GM12878 (cell line): Measurements from ENCODE around the gene LHX6. TPM values are rescaled to one million over a fixed set of nuclear protein-coding genes. Genes with fewer than 3 reads are reported as not detected.

Experiments
- ATAC-seq: fragments of 200-7000 bp; cut with Tn5 transposase; 3 replicates; pipeline ENCODE4 v1.9.1; 2020; ENCODE audit warnings: mild to moderate bottlenecking, moderate library complexity
- BruUV-seq: library from RNA; stranded (reverse); fragments of 400-500 nt; replicated peaks from 2 replicates; lab custom pipeline; 2021; lab: Mats Ljungman, UMichigan
- CTCF ChIA-PET: fragments of 300-600 bp; sonication (Branson Sonifier 250); formaldehyde crosslinking; extraction: SDS; loops from one replicate; lab custom pipeline; 2021; ENCODE audit warnings: inconsistent platforms; lab: Yijun Ruan, JAX
- POLR2A ChIA-PET: fragments of 350-600 bp; formaldehyde crosslinking; extraction: SDS; loops from one replicate; lab custom pipeline; 2021; ENCODE audit warnings: inconsistent platforms; lab: Charles Lee
- RAD21 ChIA-PET: fragments of 300-600 bp; sonication (Branson Sonifier 250); formaldehyde crosslinking; loops from one replicate; lab custom pipeline; 2023; ENCODE audit warnings: antibody characterized with exemption; ENCODE audit not compliant: unreplicated experiment; lab: Charles Lee
- SMC1A ChIA-PET: fragments of 300-600 bp; sonication (Branson Sonifier 250); formaldehyde crosslinking; loops from one replicate; lab custom pipeline; 2023; ENCODE audit not compliant: unreplicated experiment, uncharacterized antibody; lab: Charles Lee
- DNase-seq: peaks from one replicate; pipeline ENCODE4 v3.0.0-alpha.2; 2011; ENCODE audit warnings: low read depth, low spot score
- FAIRE-seq: peaks from 3 replicates; lab custom pipeline; 2011; peaks lifted over from hg19 to GRCh38; lab: Jason Lieb, UNC
- H2AFZ ChIP-seq: 2 replicates; pipeline ENCODE4 v1.6.0; 2011; ENCODE audit warnings: low read depth, low read length, control low read depth; ENCODE audit not compliant: control insufficient read depth
- H3K27ac ChIP-seq: 2 replicates; pipeline ENCODE4 v1.5.1; 2011; ENCODE audit warnings: control low read depth; ENCODE audit not compliant: control insufficient read depth, insufficient read depth
- H3K27me3 ChIP-seq, 2 experiments: replicated peaks in 1 of 2; 2 replicates each; pipeline versions ENCODE4 v1.6.0 to v1.6.1; 2011; ENCODE audit warnings: low read length in 1 of 2; ENCODE audit not compliant: control insufficient read depth in 2 of 2, insufficient read depth in 2 of 2
- H3K36me3 ChIP-seq, 2 experiments: 2 replicates each; pipeline ENCODE4 v1.5.1; 2011; ENCODE audit warnings: low read length in 1 of 2; ENCODE audit not compliant: control insufficient read depth in 2 of 2, insufficient read depth in 2 of 2
- H3K4me1 ChIP-seq: 2 replicates; pipeline ENCODE4 v1.6.1; 2011; ENCODE audit warnings: mild to moderate bottlenecking, low read length, moderate library complexity, mixed read lengths; ENCODE audit not compliant: control insufficient read depth, insufficient read depth
- H3K4me2 ChIP-seq: 2 replicates; pipeline ENCODE4 v1.6.0; 2011; ENCODE audit warnings: control low read depth; ENCODE audit not compliant: control insufficient read depth, insufficient read depth
- H3K4me3 ChIP-seq: fragments of 200-600 bp; sonication (generic); 2 replicates; pipeline ENCODE4 v1.5.1; 2016
- H3K79me2 ChIP-seq: 2 replicates; pipeline ENCODE4 v1.6.0; 2011; ENCODE audit warnings: low read length; ENCODE audit not compliant: control insufficient read depth, insufficient read depth
- H3K9ac ChIP-seq: 2 replicates; pipeline ENCODE4 v1.8.0; 2011; ENCODE audit warnings: low read length, control low read depth, mixed read lengths; ENCODE audit not compliant: control insufficient read depth, insufficient read depth
- H3K9me3 ChIP-seq: replicated peaks from 3 replicates; pipeline ENCODE4 v1.5.1; 2011; ENCODE audit warnings: mild to moderate bottlenecking, low read length; ENCODE audit not compliant: control insufficient read depth, insufficient read depth
- H4K20me1 ChIP-seq: 2 replicates; pipeline ENCODE4 v1.6.0; 2011; ENCODE audit not compliant: control insufficient read depth, insufficient read depth
- ASH2L ChIP-seq: fragments of 300-600, 200-600 bp; sonication (generic); IDR thresholded peaks from 2 replicates; pipeline ENCODE4 v1.6.1; 2017; ENCODE audit warnings: low read depth, mild to moderate bottlenecking, borderline replicate concordance
- ATF2 ChIP-seq: IDR thresholded peaks from 2 replicates; pipeline ENCODE4 v1.6.1; 2012; ENCODE audit warnings: low read length, inconsistent platforms
- ATF3 ChIP-seq: IDR thresholded peaks from 2 replicates; pipeline ENCODE4 v1.6.1; 2011; ENCODE audit warnings: low read depth, mild to moderate bottlenecking, low read length, moderate library complexity, borderline replicate concordance; ENCODE audit errors: extremely low read depth
- BCLAF1 ChIP-seq: fragments of 450-650 bp; IDR thresholded peaks from 2 replicates; pipeline ENCODE4 v1.6.1; 2017; ENCODE audit warnings: antibody characterized with exemption, mild to moderate bottlenecking, moderate library complexity
- E4F1 ChIP-seq: fragments of 450-650 bp; IDR thresholded peaks from 2 replicates; pipeline ENCODE4 v1.6.1; 2018; ENCODE audit warnings: borderline replicate concordance, mild to moderate bottlenecking; ENCODE audit not compliant: partially characterized antibody
- GABPA ChIP-seq: IDR thresholded peaks from 2 replicates; pipeline ENCODE4 v1.6.1; 2014; ENCODE audit warnings: antibody characterized with exemption, low read depth, mild to moderate bottlenecking, inconsistent platforms
- HDAC6 ChIP-seq: fragments of 200-600 bp; sonication (generic); IDR thresholded peaks from one replicate; pipeline ENCODE4 v1.8.0; 2017; ENCODE audit warnings: antibody characterized with exemption; ENCODE audit not compliant: unreplicated experiment
- NKRF ChIP-seq: fragments of 450-650 bp; conservative IDR thresholded peaks from 2 replicates; pipeline ENCODE4 v1.6.1; 2017; ENCODE audit warnings: mild to moderate bottlenecking, moderate library complexity
- POLR2A ChIP-seq: IDR thresholded peaks from 2 replicates; pipeline ENCODE4 v1.6.1; 2011; ENCODE audit warnings: low read depth, mild to moderate bottlenecking, low read length
- RAD51 ChIP-seq: fragments of 450-650 bp; IDR thresholded peaks from 2 replicates; pipeline ENCODE4 v1.6.1; 2016; ENCODE audit warnings: moderate library complexity, mild to moderate bottlenecking, inconsistent platforms
- RFX5 ChIP-seq: IDR thresholded peaks from 2 replicates; pipeline ENCODE4 v1.6.1; 2011; ENCODE audit warnings: low read depth, low read length, improper control_type of control experiment
- RUNX3 ChIP-seq: IDR thresholded peaks from 2 replicates; pipeline ENCODE4 v1.6.1; 2012; ENCODE audit warnings: low read length, inconsistent platforms
- SIX5 ChIP-seq: IDR thresholded peaks from 2 replicates; pipeline ENCODE4 v1.6.1; 2011; ENCODE audit warnings: mild to moderate bottlenecking, low read depth, low read length, moderate library complexity; ENCODE audit not compliant: severe bottlenecking
- TARDBP ChIP-seq: IDR thresholded peaks from 2 replicates; pipeline ENCODE4 v1.6.1; 2016; ENCODE audit warnings: borderline replicate concordance
- WRNIP1 ChIP-seq: IDR thresholded peaks from 2 replicates; pipeline ENCODE4 v1.6.1; 2011; ENCODE audit warnings: low read depth, low read length, improper control_type of control experiment, borderline replicate concordance
- ZZZ3 ChIP-seq: IDR thresholded peaks from 2 replicates; pipeline ENCODE4 v1.6.1; 2011; ENCODE audit warnings: low read depth; ENCODE audit not compliant: control insufficient read depth, insufficient read length
- WGBS: methylation state at CpG from one replicate; pipeline ENCODE4 v1.1.6; 2016; ENCODE audit warnings: low lambda C conversion rate; ENCODE audit not compliant: insufficient replicate concordance, insufficient coverage; ENCODE audit errors: missing lambda C conversion rate; 5-methylcytosine and 5-hydroxymethylcytosine counted together
- in situ Hi-C: fragments of 300-500 bp; cut with MboI; formaldehyde crosslinking; loops from 9 replicates; pipeline ENCODE4 v1.14.3; 2018; ENCODE audit warnings: mixed read lengths
- intact Hi-C: fragments of 100-400 bp; cut with micrococcal nuclease; formaldehyde crosslinking; loops from one replicate; pipeline ENCODE4 v1.14.2; 2022; ENCODE audit not compliant: unreplicated experiment
- polyA plus RNA-seq, 11 experiments: library from polyadenylated mRNA; depleted of rRNA in 4 of 11; unstranded in 6 of 11; stranded (reverse) in 5 of 11; fragments of >200 nt; fragmentation: Nextera tagmentation in 4 of 11; fragmentation: Illumina TruSeq in 1 of 11; extraction: Ambion mirVana in 4 of 11; extraction: Trizol in 1 of 11; gene quantifications; 1 replicate in 1 of 11; 2 replicates in 10 of 11; pipeline versions ENCODE4 v1.2.1 to v1.2.3, GENCODE V29; 2011 to 2016; ENCODE audit warnings: inconsistent platforms in 2 of 11, missing spikeins in 2 of 11, low read depth in 1 of 11
- total RNA-seq, 4 experiments: library from RNA; depleted of rRNA in 3 of 4; stranded (reverse); fragments of >200 nt in 3 of 4; fragmentation: Illumina TruSeq in 1 of 4; extraction: Trizol in 1 of 4; gene quantifications; 2 replicates each; pipeline versions ENCODE4 v1.2.1 to v1.2.3, GENCODE V29; 2013 to 2021

The LHX6 gene
- total and polyA plus RNA-seq, 10 of the 15 experiments (the other 5 are each of a cell fraction or from before 2014, with no cell fraction given) = not detected

- 95% methylated on average over 5 of the region's 5 CpGs for WGBS
- DNase-seq = no peak
- CTCF ChIA-PET = interaction anchor here (0.5 to 0.8 kb wide), 2 partner anchors 10 to 14 kb away, joined by 3 read pairs; no protein-coding TSS in a partner anchor
- no peak for ATAC-seq
- H2AFZ ChIP-seq = no peak overlapping the region
- TSS peak; percentile 4 for BruUV-seq
- intact Hi-C loops (no loop called here), in situ Hi-C loops (no loop called here)
- H3K4me3 ChIP-seq = no peak overlapping the region
- RAD21 ChIA-PET = no interaction called here
- no peaks in the 10 kb centered on the region for H3K27me3 ChIP-seq
- H3K36me3 ChIP-seq = peaks cover 2 to 21% of the 10 kb centered on the region in 2 experiments; a peak in 3 of 4 replicates
- FAIRE-seq = no peak
- H3K9me3 ChIP-seq = no peaks in the 10 kb centered on the region
- H3K9ac ChIP-seq = no peak overlapping the region
- H3K79me2 ChIP-seq = no peaks in the 10 kb centered on the region; the same call in 1 of the 2 replicates
- SMC1A ChIA-PET = interaction anchor here (1.0 kb wide), 1 partner anchor 10 kb away, joined by 3 read pairs; no protein-coding TSS in a partner anchor
- H4K20me1 ChIP-seq = no peaks in the 10 kb centered on the region
- no peaks in the 10 kb centered on the region for H3K4me1 ChIP-seq
- H3K27ac ChIP-seq = no peak overlapping the region
- POLR2A ChIA-PET = no interaction called here
- no peak overlapping the region for H3K4me2 ChIP-seq
- TF ChIP-seq ZZZ3 (no peak), ATF3 (no peak), E4F1 (no peak), HDAC6 (no peak), BCLAF1 (no peak), RUNX3 (no peak), POLR2A (no peak), RFX5 (no peak), WRNIP1 (no peak), RAD51 (no peak), SIX5 (no peak), TARDBP (no peak), NKRF (no peak), ASH2L (no peak), ATF2 (no peak), GABPA (no peak)
Measured at GRCh38 chr9:122252796-122253195, 24.0 kb upstream of the LHX6 start.
